ENCODE results near the gene MTCL1. TPM values are rescaled to one million over a fixed set of nuclear protein-coding genes. Genes with fewer than 3 reads are reported as not detected.

MTCL1 gene
- total and polyA plus RNA-seq, 4 donors, result 0.65 to 5.4 (median 1.4) TPM

DNA sequence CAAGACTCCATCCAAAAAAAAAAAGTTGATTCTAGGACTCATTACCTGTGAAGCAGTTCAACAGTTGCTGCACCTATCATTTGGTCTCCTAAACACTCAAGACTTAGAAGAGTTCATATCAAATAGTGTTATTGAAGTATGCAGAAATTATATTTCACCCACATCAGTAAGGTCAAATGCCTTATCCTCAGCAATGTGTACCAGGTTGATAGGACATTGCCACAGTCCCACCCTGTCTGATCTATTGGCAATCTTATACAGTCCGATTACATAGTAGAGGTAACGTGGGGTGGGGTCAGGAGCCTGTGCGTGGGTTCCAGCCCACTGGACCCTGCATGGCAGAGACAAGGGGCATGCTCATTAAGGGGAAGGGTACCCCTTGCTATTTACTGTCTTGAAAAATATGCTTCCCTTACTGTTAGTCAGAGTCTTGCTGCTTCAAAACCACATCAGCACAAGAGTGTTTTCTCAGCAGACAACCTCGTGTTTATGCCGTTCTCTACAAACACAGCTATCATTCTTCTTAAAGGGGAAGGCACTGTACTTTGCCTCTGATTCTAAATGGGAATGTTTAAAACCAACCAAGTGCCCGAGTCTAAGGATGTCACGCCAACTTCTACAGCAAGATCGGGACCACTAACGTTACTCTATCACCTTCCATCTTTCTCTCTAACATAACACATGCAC lies 115.2 kb downstream of the MTCL1 start:
- TF ChIP-seq FOXA2 (IDR thresholded peaks at IDR 0.05), result no peak
- no peak for TF ChIP-seq NR2F2 (IDR thresholded peaks at IDR 0.05)
- no peak for TF ChIP-seq JUND (IDR thresholded peaks at IDR 0.05)
- TF ChIP-seq, protein P1, sequence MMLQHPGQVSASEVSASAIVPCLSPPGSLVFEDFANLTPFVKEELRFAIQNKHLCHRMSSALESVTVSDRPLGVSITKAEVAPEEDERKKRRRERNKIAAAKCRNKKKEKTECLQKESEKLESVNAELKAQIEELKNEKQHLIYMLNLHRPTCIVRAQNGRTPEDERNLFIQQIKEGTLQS (IDR thresholded peaks at IDR 0.05), result no peak
- no peak for TF ChIP-seq RAD21 (IDR thresholded peaks at IDR 0.05)
- Histone ChIP-seq H3K36me3 (ENCODE audit: control insufficient read depth in 4 of 4, insufficient read depth in 3 of 4, low read depth in 1 of 4, low read length in 3 of 4) (no peaks in the 10 kb centered on the region), H3K27me3 (ENCODE audit: control insufficient read depth in 4 of 4, insufficient read depth in 4 of 4, low read length in 3 of 4) (no peaks in the 10 kb centered on the region), H3K4me3 (ENCODE audit: low read depth in 1 of 3, low read length in 3 of 3) (no peak overlapping the region), H3K9me3 (ENCODE audit: control insufficient read depth in 4 of 4, low read length in 3 of 4) (no peaks in the 10 kb centered on the region), H3K9ac (ENCODE audit: low read depth in 1 of 2, low read length in 2 of 2) (no peak overlapping the region), H3K4me1 (ENCODE audit: control insufficient read depth in 4 of 4, insufficient read depth in 4 of 4, low read length in 3 of 4) (no peaks in the 10 kb centered on the region), H3K27ac (ENCODE audit: low read depth in 1 of 2, low read length in 2 of 2) (no peak overlapping the region)
- DNase-seq (ENCODE audit: low spot score), result no peak
- 77% methylated on average over 9 of the region's 9 CpGs for WGBS

DNA sequence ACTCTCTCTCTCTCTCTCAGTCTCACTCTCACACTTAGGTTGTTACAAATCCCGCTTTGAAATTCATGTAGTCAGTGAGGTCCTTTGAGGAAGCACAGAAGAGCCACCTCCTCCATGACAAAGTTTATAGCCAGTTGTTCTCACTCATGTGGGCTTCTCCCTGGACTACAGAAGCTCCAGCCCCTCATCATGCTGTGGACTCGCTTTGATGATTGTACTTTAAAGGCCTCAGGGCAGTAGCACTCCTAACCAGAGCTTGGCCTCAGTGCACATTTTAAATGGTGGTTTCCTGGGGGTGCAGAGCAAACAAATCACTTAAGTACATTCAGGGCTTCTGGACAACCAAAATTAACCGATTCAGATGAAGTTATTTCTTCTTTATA lies 115.7 kb downstream of the MTCL1 start:
- no peak for DNase-seq (ENCODE audit: low spot score)
- Histone ChIP-seq H3K27ac (ENCODE audit: low read depth in 1 of 2, low read length in 2 of 2) (no peak overlapping the region), H3K9me3 (ENCODE audit: control insufficient read depth in 4 of 4, low read length in 3 of 4) (no peaks in the 10 kb centered on the region), H3K4me1 (ENCODE audit: control insufficient read depth in 4 of 4, insufficient read depth in 4 of 4, low read length in 3 of 4) (no peaks in the 10 kb centered on the region), H3K36me3 (ENCODE audit: control insufficient read depth in 4 of 4, insufficient read depth in 3 of 4, low read depth in 1 of 4, low read length in 3 of 4) (no peaks in the 10 kb centered on the region), H3K9ac (ENCODE audit: low read depth in 1 of 2, low read length in 2 of 2) (no peak overlapping the region), H3K27me3 (ENCODE audit: control insufficient read depth in 4 of 4, insufficient read depth in 4 of 4, low read length in 3 of 4) (no peaks in the 10 kb centered on the region), H3K4me3 (ENCODE audit: low read depth in 1 of 3, low read length in 3 of 3) (no peak overlapping the region)
- 88% methylated on average over 3 of the region's 3 CpGs for WGBS
- no peak for TF ChIP-seq GABPA (IDR thresholded peaks at IDR 0.05 in 1 of 2, conservative IDR thresholded peaks at IDR 0.05 in 1 of 2)
- TF ChIP-seq, protein P2, sequence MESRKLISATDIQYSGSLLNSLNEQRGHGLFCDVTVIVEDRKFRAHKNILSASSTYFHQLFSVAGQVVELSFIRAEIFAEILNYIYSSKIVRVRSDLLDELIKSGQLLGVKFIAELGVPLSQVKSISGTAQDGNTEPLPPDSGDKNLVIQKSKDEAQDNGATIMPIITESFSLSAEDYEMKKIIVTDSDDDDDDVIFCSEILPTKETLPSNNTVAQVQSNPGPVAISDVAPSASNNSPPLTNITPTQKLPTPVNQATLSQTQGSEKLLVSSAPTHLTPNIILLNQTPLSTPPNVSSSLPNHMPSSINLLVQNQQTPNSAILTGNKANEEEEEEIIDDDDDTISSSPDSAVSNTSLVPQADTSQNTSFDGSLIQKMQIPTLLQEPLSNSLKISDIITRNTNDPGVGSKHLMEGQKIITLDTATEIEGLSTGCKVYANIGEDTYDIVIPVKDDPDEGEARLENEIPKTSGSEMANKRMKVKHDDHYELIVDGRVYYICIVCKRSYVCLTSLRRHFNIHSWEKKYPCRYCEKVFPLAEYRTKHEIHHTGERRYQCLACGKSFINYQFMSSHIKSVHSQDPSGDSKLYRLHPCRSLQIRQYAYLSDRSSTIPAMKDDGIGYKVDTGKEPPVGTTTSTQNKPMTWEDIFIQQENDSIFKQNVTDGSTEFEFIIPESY (IDR thresholded peaks at IDR 0.05), result no peak
- no peak for TF ChIP-seq FOXA2 (IDR thresholded peaks at IDR 0.05)
- TF ChIP-seq, protein P1 (IDR thresholded peaks at IDR 0.05), result no peak
- TF ChIP-seq YY1 (IDR thresholded peaks at IDR 0.05), result no peak

DNA sequence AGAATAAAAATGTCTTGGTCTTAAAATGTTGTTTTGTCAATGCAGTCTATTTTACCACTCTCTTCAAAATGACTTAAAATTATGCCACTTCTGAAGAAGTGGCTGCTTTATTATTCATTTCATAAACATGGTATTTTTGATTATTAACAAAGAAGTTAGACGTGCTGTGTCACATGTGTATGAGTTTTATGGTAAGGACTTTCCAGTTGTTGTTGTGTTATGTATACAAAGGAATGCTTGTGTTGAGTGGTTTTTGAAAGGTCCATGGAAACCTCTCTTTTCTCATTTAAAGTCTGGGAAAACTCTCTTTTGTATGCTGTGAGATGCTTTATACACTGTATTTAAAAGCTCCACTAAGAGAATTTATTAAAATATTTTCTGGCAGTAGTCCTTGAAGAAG lies 116.2 kb downstream of the MTCL1 start:
- Histone ChIP-seq H3K27ac (ENCODE audit: low read depth in 1 of 2, low read length in 2 of 2) (no peak overlapping the region), H3K4me3 (ENCODE audit: low read depth in 1 of 3, low read length in 3 of 3) (no peak overlapping the region), H3K9ac (ENCODE audit: low read depth in 1 of 2, low read length in 2 of 2) (no peak overlapping the region), H3K9me3 (ENCODE audit: control insufficient read depth in 4 of 4, low read length in 3 of 4) (no peaks in the 10 kb centered on the region), H3K36me3 (ENCODE audit: control insufficient read depth in 4 of 4, insufficient read depth in 3 of 4, low read depth in 1 of 4, low read length in 3 of 4) (no peaks in the 10 kb centered on the region), H3K4me1 (ENCODE audit: control insufficient read depth in 4 of 4, insufficient read depth in 4 of 4, low read length in 3 of 4) (no peaks in the 10 kb centered on the region), H3K27me3 (ENCODE audit: control insufficient read depth in 4 of 4, insufficient read depth in 4 of 4, low read length in 3 of 4) (no peaks in the 10 kb centered on the region)
- WGBS, result 87% methylated on average over 1 of the region's 1 CpG
- DNase-seq (ENCODE audit: low spot score), result no peak
- TF ChIP-seq HNF4A (conservative IDR thresholded peaks at IDR 0.05) (no peak), RXRA (IDR thresholded peaks at IDR 0.05) (no peak), RAD21 (IDR thresholded peaks at IDR 0.05) (no peak), FOXA2 (IDR thresholded peaks at IDR 0.05) (no peak), HNF4G (IDR thresholded peaks at IDR 0.05) (no peak)
- TF ChIP-seq, protein P2 (IDR thresholded peaks at IDR 0.05), result no peak
